A375 (cell line): Measurements from ENCODE around the gene STX18. TPM values are rescaled to one million over a fixed set of nuclear protein-coding genes. Genes with fewer than 3 reads are reported as not detected.

Experiments
- total RNA-seq: library from RNA; depleted of rRNA; stranded (reverse); fragments of >200 nt; shearing (Covaris generic); gene quantifications from 2 replicates; pipeline ENCODE4 v1.2.3, GENCODE V29; 2014; rRNA removed

The STX18 gene
- 22.1 and 28.4 TPM in 2 replicates for total RNA-seq

DNA sequence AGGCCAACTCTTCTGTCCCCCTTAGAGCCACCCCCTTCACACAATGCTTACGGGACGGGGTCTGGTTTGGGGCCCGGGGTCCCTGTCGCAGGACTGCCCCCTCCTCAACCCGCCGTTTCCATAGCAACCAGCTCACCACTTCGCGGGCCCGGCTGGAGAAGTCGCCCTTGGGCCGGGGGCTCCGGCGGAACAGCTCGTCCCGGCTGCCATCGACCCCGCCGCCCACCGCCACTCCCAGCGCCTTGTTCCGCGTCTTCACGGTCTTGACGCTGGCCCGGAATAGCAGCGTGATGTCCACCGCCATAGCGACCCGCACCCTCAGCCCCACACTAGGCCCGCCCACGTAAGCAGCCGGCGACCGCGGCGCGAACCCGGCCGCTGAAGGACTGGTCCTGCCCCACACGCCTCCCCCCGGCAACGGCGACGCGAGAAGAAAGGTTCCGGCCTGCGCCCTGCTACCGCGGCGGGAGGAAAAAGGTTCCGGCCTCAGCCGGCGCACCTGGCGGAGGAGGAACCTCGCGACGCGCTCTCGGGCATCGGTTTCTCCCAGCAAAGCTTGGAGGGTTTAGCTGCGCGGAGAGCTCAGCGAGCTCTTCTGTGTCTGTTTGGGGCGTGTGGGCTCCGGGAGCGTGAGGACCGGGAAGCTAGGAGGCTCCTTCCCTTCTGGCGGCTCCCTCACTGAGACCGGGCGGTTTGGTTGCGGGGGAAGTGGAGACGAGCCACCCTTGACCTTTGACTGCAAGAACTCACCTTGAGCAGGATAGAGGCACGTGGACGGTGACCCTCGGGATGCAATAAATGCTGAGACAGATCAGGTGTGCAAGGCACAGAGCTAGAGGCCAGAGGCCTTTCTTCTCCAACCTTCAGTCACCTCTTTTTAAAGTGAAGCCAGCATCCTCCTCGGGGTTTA is at the start of gene STX18:
TSS of gene STX18 (minus strand) at position 388 of the 910 bp plus-strand sequence. CDS start at position 304, 84 bp downstream.

GRCh38 chr4:4386736-4387392 is 155.0 kb downstream of the STX18 start, which contains the start of gene NSG1:
TSS of gene NSG1 (plus strand) at chr4:4387102. CDS start at chr4:4387630, 528 bp downstream.

Other genes starting within 250 kb of the STX18 start
- 0.32 and 0.34 TPM in 2 replicates for gene NSG1, start 154.9 kb downstream of the STX18 start, total RNA-seq